D721Med (cell line): ENCODE measurements around the gene DNAJC25.

ENCODE experiments used
- DNase-seq: peaks from one replicate; pipeline ENCODE4 v3.0.0; 2011; ENCODE audit warnings: low spot score; ENCODE audit not compliant: insufficient read length
- FAIRE-seq: peaks from 2 replicates; lab custom pipeline; 2011; peaks lifted over from hg19 to GRCh38; lab: Jason Lieb, UNC
- TF ChIP-seq, protein P1 (sequence below): IDR thresholded peaks from 2 replicates; pipeline ENCODE4 v1.5.1; 2012; ENCODE audit warnings: mild to moderate bottlenecking, control low read depth; ENCODE audit not compliant: insufficient read depth; ENCODE audit errors: missing control alignments

Gene DNAJC25

DNA sequence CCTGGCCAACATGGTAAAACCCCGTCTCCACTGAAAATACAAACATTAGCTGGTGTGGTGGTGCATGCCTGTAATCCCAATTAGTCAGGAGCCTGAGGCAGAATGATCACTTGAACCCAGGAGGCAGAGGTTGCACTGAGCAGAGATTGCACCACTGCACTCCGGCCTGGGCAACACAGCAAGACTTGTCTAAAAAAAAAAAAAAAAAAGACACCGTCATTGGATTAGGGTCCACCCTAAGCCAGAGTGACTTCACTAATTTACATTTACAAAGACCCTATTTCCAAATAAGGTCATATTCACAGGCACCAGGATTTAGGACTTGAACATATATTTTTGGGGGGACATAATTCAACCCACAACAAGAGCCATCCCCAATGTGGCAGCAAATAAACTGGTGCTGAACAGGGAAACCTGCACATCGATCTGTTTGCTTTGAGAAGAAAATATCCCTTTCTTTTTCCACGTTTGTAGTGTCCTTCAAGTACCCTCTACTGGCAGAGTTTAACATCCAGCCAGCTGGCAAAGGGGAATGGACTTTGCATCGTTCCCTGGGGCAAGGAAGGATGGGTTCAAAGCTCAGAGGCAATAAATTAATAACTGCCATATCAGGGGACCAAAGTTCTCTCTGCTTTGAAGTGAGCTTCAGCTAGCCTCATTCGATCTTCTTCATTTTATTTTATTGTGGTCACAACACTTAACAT lies 3.7 kb upstream of the DNAJC25 start:
- TF ChIP-seq, protein P1, sequence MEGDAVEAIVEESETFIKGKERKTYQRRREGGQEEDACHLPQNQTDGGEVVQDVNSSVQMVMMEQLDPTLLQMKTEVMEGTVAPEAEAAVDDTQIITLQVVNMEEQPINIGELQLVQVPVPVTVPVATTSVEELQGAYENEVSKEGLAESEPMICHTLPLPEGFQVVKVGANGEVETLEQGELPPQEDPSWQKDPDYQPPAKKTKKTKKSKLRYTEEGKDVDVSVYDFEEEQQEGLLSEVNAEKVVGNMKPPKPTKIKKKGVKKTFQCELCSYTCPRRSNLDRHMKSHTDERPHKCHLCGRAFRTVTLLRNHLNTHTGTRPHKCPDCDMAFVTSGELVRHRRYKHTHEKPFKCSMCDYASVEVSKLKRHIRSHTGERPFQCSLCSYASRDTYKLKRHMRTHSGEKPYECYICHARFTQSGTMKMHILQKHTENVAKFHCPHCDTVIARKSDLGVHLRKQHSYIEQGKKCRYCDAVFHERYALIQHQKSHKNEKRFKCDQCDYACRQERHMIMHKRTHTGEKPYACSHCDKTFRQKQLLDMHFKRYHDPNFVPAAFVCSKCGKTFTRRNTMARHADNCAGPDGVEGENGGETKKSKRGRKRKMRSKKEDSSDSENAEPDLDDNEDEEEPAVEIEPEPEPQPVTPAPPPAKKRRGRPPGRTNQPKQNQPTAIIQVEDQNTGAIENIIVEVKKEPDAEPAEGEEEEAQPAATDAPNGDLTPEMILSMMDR = no peak
- DNase-seq (no peak), FAIRE-seq (no peak)

DNA sequence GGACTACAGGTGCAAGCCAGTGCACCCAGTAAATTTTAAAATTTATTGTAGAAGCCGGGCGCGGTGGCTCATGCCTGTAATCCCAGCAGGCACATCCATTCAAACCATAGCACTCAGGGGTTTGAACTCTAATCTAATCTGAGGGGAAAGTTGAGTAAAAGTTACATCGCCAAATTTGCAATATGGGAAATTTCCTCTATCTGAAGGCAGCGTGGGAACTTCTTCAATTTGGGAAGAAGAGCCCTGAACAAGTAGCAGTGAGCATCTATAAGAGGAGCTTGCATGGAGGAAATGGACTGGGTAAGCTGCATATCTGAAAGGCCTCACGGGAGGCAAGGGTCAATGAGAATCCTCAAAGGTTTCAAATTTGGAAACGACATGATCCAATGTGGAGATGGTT lies 2.7 kb upstream of the DNAJC25 start:
- DNase-seq (no peak), FAIRE-seq (no peak)
- TF ChIP-seq, protein P1 = no peak

DNA sequence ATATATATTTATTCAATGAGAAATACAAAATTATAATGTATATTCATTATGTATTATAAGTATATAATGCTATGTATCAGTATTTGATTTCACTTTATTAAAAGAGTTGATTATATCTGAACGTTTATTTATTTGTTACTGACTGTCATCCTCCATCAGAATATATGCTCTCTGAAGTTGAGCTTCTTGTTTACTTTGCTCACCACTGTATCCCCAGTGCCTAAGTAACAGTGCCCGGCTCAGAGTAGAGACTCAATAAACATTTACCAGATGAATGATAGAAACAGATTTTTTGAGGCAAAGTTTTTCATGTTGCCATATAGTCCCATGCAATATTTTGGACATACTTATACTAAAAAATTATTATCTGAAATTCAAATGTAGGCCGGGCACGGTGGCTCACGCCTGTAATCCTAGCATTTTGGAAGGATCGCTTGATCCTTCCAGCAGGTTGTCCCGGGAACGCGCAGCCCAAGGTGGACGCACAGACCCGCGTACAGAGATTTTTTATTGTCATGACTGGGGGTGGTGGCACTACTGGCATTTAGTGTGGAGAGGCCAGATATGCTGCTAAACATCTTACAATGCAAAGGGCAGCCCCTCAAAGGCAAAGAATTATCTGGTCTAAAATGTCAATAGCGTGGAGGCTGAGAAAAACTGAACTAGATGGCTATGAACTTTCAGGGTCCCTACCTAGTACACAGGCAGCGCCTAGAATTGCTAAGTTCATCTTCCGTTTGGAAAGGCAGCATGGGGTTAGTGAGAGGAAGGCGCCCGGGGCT lies 761 bp upstream of the DNAJC25 start:
- FAIRE-seq (no peak), DNase-seq (no peak)

DNA sequence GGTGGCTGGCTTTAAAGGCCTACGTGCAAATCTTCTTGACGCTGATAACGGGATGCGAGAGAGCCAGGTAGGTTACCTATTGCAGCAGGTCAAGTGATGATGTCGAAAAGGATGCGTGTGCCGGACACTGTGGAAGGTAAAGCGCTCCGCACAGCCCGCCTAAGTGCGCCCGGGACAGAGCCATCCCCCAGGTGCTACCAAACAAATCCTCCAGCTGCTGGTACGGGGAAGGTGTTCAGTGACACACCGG lies 245 bp upstream of the DNAJC25 start:
- FAIRE-seq (no peak), DNase-seq (no peak)
- TF ChIP-seq, protein P1 = no peak

More for the DNA sequence above, 761 bp upstream of the DNAJC25 start:
- TF ChIP-seq, protein P1 = no peak

DNA sequence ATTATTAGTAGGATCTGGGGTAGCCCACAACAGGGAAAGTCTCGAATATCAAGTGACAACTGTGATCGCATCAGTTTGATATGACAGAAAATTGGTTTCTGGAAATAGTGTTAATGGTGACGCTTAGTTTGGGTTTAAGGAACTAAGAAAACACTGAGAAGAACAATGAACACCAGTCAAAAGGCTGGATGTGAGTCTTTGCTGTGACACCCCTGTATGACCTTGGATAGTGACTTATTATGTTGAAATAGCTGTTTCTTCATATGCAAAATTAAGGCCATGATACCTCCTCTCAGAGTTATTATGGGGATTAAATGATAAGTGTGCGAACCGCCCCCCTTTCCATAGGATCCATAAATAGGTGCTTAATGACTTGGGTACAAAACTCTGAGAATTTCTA lies 926 bp downstream of the DNAJC25 start:
- no peak for DNase-seq
- TF ChIP-seq, protein P1 = no peak
- no peak for FAIRE-seq

DNA sequence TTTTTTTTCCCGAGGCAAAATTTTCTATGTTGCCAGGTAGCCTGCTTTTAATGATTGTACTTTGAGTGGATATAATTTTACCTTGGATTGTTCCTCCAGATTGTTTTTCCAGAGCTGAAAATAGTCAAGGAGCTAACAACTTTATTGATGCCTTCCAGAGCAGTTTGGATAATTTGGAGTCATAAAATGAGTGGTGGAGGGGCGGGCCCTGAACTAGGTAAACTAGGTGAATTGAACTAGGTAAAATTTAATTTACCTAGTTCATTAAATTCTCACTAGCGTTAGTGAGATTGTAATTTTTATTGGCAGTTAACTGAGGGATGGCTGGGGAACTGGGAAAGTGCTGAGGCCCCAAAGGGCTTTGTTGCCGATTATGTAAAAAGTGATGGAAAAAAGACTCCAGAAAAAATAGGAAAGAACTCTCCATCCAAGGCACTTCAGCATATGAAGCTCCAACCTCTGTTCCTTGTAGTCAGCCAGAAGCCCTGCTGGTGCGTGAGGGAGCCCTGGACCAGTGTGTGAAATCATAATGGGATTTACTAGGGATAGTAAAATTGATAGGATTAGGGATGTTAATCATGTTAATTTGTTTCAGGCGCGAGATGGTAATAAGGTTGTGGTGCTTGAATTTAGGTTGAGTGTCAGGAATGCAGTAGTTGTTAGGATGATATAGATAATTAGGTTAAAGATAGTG lies 1.7 kb downstream of the DNAJC25 start:
- DNase-seq = no peak
- TF ChIP-seq, protein P1 = no peak
- FAIRE-seq = peak; percentile 29

DNA sequence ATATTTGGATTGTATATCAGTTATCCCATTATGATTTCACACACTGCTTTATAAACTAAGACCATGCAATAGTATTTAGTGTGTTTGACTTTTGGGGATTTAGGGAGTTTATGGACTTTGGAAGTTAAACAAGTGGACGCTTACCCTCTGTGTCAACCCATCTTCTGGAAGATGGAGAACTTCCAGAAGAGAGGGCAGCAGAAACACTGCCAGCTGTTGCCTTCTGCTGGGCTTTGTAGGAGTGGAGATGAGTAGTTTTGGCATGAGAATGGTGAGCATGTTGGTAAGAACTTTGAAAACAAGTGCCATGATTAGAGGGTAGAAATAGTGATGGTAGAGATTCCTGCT lies 2.2 kb downstream of the DNAJC25 start:
- no peak for DNase-seq
- TF ChIP-seq, protein P1 = no peak

More for the DNA sequence above, 2.2 kb downstream of the DNAJC25 start:
- no peak for FAIRE-seq
